DMS114 treated with DMSO at 0.1 percent for 48 hours (cell line): Measurements from ENCODE around the gene NBPF1.
"Not testable (repeated sequence)": the region's sequence is repeated elsewhere in the genome, so short reads cannot be mapped to it uniquely, and the experiment has no call there.

Source experiments
- DNase-seq: peaks from one replicate; lab custom pipeline; 2025; ENCODE audit not compliant: unreplicated experiment; lab: John Stamatoyannopoulos, UW

The NBPF1 gene

DNA sequence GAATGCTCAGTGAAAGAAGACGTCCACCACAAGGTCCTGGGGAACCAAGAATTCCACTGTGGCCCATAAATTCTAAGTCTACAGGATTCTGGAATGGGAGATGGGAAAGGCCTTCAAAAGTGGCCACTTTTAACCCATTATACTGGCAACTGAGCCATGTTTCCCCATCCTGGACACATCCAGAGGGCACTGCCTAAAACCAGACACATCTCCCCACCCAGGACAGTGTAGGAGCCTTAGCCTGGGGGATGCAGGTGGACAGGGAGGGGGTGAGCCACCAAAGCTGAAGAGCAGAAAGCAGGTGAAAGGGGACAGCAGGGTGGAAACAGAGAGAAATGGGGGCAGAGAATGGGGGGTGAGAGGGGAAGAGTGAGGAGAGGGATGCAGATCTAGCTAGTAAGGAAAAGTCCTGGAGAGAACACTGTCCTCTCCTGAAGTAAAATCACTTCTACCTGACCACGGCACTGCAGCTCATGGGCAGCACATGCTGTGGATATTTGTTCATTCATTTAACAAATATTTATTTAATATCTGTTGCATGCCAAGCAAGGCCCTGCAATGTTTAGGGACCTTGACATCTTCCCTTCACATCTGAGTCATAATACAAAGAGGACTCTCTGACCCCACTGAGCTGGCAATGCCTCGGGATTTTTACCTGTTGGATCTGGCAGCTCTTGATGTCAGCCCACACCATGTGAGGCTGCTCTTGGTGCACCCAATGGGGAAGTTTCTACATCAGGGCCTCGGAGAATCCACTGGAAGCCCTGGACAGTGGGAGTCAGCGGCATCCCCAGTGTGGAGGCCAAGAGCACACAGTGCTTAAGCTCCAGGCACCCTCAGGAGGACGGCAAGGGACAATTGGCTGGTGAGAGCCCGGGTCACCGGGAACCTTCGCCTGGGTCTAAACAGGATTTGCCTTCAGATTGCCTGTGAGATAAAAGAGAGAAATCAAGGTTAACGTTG is 5.2 kb downstream of the NBPF1 start:
- not testable (repeated sequence) for DNase-seq

DNA sequence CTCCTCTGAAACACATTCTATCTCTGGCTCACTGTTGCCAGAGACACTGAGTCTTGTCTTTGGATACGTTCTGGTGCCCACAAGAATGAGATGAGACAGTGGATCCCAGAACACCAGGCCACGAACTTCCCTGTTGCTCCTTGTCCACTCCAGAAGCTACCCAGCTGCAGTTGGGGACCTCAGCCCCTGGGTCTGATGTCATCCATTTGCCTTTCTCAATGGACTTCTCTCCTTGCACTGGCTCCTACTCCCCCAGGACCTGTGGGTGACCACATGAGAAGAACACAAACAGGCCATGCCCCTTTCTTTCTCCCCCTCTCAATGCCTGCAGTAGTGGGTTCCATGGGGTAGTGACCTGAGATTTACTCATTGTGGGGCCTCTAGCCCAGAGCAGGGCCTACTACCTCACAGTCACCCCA is 5.9 kb downstream of the NBPF1 start:
- no peak for DNase-seq

DNA sequence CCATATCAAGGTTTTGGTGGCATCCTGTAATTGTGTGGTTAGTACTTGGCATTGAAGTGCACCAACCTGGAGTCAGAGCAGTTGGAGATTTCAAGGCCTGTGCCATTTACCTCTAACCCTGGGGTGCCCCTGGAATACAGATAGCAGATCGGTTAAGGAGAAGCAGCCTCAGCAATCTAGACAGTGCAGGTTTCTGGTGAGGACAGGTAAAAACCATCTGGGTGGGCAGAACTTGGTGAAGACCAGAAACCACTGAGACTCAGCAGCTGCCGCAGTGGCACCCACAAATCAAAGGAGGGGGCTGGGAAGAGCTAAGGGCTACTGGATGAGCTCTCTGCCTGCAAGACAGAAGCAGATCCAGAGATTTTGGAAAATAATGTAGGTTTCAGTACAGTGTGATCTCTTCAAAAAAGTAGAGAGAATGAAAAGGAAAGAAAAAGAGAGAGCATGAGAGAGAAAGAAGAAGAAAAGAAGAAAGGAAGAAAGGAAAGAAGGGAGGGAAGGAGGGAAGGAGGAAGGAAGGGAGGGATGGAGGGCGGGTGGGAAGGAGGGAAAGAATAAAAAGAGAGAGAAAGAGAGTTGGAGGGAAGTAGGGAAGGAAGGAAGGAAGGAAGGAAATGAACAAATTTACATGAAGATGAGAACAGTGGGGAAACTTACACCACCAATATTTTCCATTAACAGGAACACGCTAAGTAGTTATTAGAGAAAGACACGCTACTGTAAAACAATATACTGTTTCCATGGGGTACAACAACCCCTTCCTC is 6.5 kb downstream of the NBPF1 start:
- DNase-seq = not testable (repeated sequence)

GRCh38 chr1:16605532-16606505 is 7.5 kb downstream of the NBPF1 start:
- no peak for DNase-seq

DNA sequence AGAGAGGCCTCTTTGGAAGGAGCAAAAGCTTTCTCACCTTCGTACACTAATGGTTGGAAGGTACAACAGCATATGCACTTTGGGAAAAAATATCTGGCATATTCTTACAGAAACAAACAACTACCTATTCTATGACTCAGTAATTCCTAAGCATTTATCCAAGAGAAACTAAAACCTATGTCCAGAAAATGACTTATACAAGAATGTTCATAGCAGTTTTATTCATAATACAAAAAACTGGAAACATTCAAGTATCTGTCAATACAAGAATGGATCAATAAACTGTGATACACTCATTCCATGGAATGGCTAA is 8.2 kb downstream of the NBPF1 start:
- DNase-seq = no peak

- not testable (repeated sequence) for DNase-seq
Observed at GRCh38 chr1:16604514-16605212, 8.7 kb downstream of the NBPF1 start.

DNA sequence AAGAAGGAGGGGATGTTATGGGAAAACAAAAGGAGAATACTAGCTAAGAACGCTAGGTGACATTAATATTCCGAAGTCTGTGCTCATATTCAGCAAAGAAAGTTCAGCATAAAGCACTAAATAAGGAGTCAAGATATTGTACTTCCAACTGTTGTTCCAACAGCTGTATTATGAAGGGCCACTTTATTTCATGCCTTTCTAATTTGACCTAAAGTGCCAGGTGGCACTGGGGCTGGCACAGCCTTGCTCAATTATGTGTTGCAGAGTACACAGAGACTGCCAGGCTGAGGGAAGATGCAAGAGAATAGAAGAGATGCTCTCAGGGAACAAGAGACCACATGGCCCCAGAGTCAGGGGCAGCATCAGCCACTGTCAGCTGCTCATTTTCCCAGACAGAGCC is 9.7 kb downstream of the NBPF1 start:
- not testable (repeated sequence) for DNase-seq

DNA sequence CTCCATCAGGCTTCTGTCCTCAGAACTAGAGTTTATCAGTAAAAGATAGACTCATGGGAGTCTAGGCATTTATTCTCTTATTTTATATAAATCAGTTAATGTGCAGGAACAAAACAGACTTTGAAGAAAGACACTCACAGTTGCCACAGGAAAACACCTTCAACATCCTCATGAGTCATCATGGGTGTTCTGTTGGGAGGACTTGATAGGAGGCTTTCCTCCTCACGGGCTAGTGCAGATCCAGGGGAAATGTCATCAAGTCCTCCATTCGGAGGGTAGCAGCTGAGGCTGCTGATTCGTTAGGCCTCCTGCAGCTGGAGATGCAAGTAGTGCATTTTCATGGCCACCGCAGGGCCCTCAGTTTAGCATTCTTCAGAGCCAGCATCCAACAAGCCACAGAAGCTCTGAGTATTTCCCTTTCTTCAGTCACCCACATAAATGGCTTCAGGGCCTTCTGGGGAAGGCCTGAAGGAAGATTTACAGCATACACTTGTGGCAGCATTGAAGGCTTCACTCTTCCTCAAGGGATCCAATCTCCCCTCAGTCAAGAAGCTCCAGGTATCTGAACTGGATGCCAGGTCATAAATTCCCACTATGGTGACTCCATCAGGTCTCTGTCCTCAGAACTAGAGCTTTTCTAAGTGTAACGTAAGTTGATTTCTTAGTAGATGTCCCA is 10.9 kb downstream of the NBPF1 start:
- not testable (repeated sequence) for DNase-seq

DNA sequence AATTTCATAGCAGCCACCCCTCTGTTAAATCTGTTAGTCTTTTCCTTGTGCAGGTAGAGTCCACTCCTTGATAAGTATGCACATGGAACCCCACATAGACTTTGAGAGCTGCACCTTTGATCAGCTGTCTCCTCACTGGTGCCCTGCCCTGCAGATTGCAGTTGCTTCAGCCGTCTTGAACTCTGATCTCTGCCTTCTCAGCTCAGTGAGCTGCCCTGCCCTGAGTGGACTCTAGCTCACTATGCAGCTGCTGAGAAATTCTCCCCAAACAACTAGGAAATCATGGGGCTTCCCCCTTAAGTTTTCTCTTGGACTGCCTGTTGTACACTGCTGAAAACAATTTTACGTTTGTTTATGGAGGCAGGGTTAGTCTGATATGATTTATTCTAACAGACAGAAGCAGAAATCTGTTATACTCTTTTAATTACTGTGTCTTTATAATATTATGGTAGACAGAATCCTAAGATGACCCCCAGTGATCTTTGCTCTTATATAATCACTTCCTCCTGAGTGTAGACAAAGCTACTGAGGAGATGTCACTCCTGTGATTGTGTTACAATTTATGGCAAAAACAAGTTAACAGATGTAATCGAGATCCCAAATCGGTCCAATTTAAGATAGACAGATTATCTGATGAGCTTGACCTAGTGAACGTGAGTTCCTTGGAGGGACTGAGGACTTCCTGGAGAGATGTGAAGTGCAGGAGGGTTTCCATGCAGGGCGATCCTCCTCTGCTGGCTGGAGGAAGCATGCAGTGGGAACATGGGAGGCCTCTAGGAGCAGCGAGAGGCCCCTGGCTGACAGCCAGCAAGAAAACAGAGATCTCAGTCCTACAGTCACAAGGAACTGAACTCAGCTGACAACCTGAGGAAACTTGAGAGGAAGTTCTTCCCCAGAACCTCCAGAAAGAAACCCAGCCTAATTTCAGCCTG is 12.2 kb downstream of the NBPF1 start:
- DNase-seq = not testable (repeated sequence)

DNA sequence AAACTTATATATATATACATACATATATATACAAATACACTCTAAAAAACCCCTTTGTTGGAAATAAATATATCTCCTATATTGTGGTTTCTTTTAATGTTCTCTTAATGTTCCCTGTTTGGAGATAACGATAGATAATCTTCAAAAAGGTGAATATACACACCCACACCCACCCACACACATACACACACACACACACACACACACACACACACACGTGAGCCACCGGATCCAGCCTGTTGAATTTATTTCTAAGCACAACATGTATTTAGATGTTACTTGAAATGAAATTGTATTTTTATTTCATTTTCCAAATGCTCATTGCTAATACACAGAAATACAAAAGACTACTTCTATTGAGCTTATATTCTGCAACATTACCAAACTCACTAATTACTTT is 14.0 kb downstream of the NBPF1 start:
- DNase-seq = not testable (repeated sequence)

DNA sequence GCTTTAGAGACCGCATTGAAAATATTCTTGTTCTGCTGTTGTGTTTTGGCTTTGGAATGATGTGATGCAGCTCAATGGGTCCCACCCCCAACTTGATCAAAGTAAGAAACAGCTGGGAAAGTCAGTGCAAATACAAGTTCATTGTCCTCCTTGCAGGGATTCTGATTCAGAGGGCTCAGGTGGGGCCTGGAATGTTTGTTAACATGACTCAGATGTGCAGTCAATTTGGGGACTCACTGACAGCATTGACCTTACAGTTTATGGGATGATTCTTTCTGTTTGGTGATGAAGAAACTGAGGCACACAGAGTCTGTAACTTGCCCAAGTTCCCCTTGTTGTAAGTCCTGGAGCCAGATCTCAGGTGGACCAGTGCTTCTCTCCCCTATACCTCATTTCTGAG is 18.1 kb downstream of the NBPF1 start:
- not testable (repeated sequence) for DNase-seq

- DNase-seq = not testable (repeated sequence)
Observed at GRCh38 chr1:16591845-16592244, 21.5 kb downstream of the NBPF1 start.

GRCh38 chr1:16588081-16588480 is 25.3 kb downstream of the NBPF1 start:
- DNase-seq = not testable (repeated sequence)

GRCh38 chr1:16587639-16588038 is 25.7 kb downstream of the NBPF1 start:
- DNase-seq = not testable (repeated sequence)

DNA sequence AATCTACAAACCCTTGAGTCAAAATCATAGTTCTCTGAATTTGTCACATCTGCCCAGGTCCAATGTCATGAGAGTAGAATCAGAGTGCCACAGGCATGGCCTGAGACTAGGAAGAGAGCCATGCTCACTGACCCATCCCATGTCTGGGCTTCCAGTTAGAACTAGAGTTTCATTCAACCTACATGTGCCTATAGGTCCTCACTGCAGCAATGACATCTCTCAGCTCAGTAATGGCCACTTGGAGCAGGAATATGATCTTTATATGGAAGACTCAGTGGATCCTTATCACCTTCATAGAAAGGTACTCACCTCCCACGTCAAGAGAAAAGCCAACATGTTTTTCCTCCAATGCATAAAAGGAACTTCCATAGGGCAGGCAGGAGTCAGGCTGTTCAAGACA is 48.0 kb downstream of the NBPF1 start:
- DNase-seq = not testable (repeated sequence)

GRCh38 chr1:16561035-16561434 is 52.3 kb downstream of the NBPF1 start:
- DNase-seq = not testable (repeated sequence)

GRCh38 chr1:16560498-16560897 is 52.9 kb downstream of the NBPF1 start:
- DNase-seq = not testable (repeated sequence)

DNA sequence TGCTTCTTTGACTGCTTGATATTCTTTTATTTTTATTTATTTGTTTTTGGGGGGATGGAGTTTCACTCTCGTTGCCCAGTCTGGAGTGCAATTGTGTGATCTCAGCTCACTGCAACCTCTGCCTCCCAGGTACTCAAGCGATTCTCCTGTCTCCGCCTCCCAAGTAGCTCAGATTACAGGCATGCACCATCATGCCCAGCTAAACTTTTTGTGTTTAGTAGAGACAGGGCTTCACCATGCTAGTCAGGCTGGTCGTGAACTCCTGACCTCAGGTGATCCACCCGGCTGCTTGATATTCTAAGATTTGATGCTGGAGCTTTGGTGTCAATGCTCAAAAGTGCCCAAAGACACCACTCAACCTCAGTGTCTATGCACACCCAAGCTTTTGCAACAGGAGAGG is 53.7 kb downstream of the NBPF1 start:
- DNase-seq = not testable (repeated sequence)

DNA sequence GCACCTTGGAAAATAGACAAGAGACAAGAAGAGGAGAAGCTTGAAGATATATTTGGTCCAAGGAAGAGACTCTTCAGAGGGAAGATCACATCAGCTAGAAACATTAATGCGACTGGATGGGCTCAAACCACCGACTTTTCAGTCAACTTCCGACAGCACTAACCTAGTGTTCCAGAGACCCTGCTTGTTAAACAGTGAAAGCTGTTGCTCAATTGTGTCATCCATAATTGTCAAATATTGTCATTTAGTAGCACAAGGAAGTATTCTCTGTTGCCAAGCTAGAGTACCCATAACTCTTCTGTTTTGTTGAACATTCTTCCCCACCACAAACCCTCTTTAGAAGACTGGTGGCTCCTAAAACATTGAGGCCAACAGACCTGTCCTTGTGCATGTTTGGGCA is 56.3 kb downstream of the NBPF1 start:
- DNase-seq = not testable (repeated sequence)
